Lower leg skin (tissue), 3 donors: ENCODE results near the gene KAZN.

Source experiments
- CTCF ChIP-seq, 3 donors: fragments of 450-650 bp; IDR thresholded peaks; one replicate each; pipeline ENCODE4 v1.5.1; 2016; ENCODE audit warnings: antibody characterized with exemption in 3 of 3, mild to moderate bottlenecking in 3 of 3, moderate library complexity in 2 of 3
- POLR2A ChIP-seq, 2 donors: fragments of 450-650 bp; IDR thresholded peaks; one replicate each; pipeline ENCODE4 v1.6.1; 2016 to 2017; ENCODE audit warnings: antibody characterized with exemption in 2 of 2, mild to moderate bottlenecking in 1 of 2, moderate library complexity in 1 of 2

GRCh38 chr1:15101801-15102200, 503.3 kb downstream of the KAZN start:
- TF ChIP-seq CTCF (IDR thresholded peaks at IDR 0.05) (no peak), POLR2A (IDR thresholded peaks at IDR 0.05) (no peak)
